SK-N-MC (cell line): ENCODE data around the gene MRPS30.

Experiments used
- EZH2 ChIP-seq: fragments of 200-600 bp; sonication (generic); IDR thresholded peaks from one replicate; pipeline ENCODE4 v1.6.1; 2017; ENCODE audit warnings: antibody characterized with exemption
- FOXP2 ChIP-seq: optimal IDR thresholded peaks from 2 replicates; pipeline ENCODE3; 2011; ENCODE audit warnings: mild to moderate bottlenecking, moderate library complexity; ENCODE audit not compliant: insufficient read depth; ENCODE audit errors: extremely low read length, control extremely low read depth
- POLR2AphosphoS5 ChIP-seq: IDR thresholded peaks from 2 replicates; pipeline ENCODE4 v1.6.1; 2012; ENCODE audit warnings: mild to moderate bottlenecking, low read depth, low read length, borderline replicate concordance

- TF ChIP-seq POLR2AphosphoS5: no peak
- no peak for TF ChIP-seq EZH2
- no peak for TF ChIP-seq FOXP2
Measured at GRCh38 chr5:44770780-44771717, 37.7 kb upstream of the MRPS30 start.
